OCI-LY3 (cell line): ENCODE data around the gene ALMS1.

Experiments used
- H2AFZ ChIP-seq: fragments of 200-600, 300-600 bp; shearing (Covaris generic); 2 replicates; pipeline ENCODE4 v1.6.0; 2014; ENCODE audit warnings: antibody characterized with exemption, low read depth, low read length
- H3K27ac ChIP-seq: fragments of 200-600, 300-600 bp; sonication (generic); 2 replicates; pipeline ENCODE4 v1.5.1; 2014; ENCODE audit warnings: mild to moderate bottlenecking, low read length, moderate library complexity, mixed read lengths
- H3K27me3 ChIP-seq: fragments of 200-600, 300-600 bp; sonication (generic); 2 replicates; pipeline ENCODE4 v1.6.1; 2014; ENCODE audit warnings: low read depth, low read length, mixed read lengths
- H3K36me3 ChIP-seq: fragments of 200-600, 300-600 bp; sonication (generic); replicated peaks from 2 replicates; pipeline ENCODE3; 2014; ENCODE audit warnings: low read depth, low read length, mixed read lengths
- H3K4me1 ChIP-seq: fragments of 300-600, 200-600 bp; sonication (generic); 2 replicates; pipeline ENCODE4 v1.6.1; 2014; ENCODE audit warnings: low read length, mixed read lengths
- H3K4me2 ChIP-seq: fragments of 200-600, 300-600 bp; sonication (generic); 2 replicates; pipeline ENCODE4 v1.6.1; 2014; ENCODE audit warnings: low read length, mixed read lengths
- H3K4me3 ChIP-seq: fragments of 300-600, 200-600 bp; sonication (generic); 2 replicates; pipeline ENCODE4 v1.5.1; 2014; ENCODE audit warnings: antibody characterized with exemption, mild to moderate bottlenecking, low read length, moderate library complexity
- H3K79me2 ChIP-seq: fragments of 300-600, 200-600 bp; shearing (Covaris generic); 2 replicates; pipeline ENCODE4 v1.6.1; 2014; ENCODE audit warnings: mild to moderate bottlenecking, low read length, mixed read lengths
- H3K9ac ChIP-seq: fragments of 300-600, 200-600 bp; shearing (Covaris generic); 2 replicates; pipeline ENCODE4 v1.6.0; 2014; ENCODE audit warnings: mild to moderate bottlenecking, low read length, moderate library complexity
- H3K9me3 ChIP-seq: fragments of 200-600, 300-600 bp; shearing (Covaris generic); 2 replicates; pipeline ENCODE4 v1.6.1; 2014; ENCODE audit warnings: low read length, mixed read lengths; ENCODE audit not compliant: insufficient read depth
- H4K20me1 ChIP-seq: fragments of 200-600, 300-600 bp; sonication (generic); 2 replicates; pipeline ENCODE4 v1.6.1; 2016; ENCODE audit warnings: low read length, mixed read lengths; ENCODE audit not compliant: insufficient read depth
- CTCF ChIP-seq: fragments of 200-600, 300-600 bp; sonication (generic); IDR thresholded peaks from 2 replicates; pipeline ENCODE4 v1.5.1; 2014; ENCODE audit warnings: antibody characterized with exemption, low read length, low read depth
- EZH2phosphoT487 ChIP-seq: fragments of 200-600 bp; shearing (Covaris generic); IDR thresholded peaks from 2 replicates; pipeline ENCODE4 v1.6.1; 2018; ENCODE audit warnings: antibody characterized with exemption, mixed run types, low read depth

ALMS1 gene

GRCh38 chr2:73564986-73565385 is 179.3 kb downstream of the ALMS1 start:
- H3K36me3 ChIP-seq, result peaks cover 3% of the 10 kb centered on the region
- no peaks in the 10 kb centered on the region for H4K20me1 ChIP-seq
- no peaks in the 10 kb centered on the region for H3K27me3 ChIP-seq
- H3K4me1 ChIP-seq, result no peaks in the 10 kb centered on the region
- no peaks in the 10 kb centered on the region for H3K79me2 ChIP-seq
- H3K9me3 ChIP-seq, result no peaks in the 10 kb centered on the region
- no peak overlapping the region for H3K9ac ChIP-seq
- H3K4me3 ChIP-seq, result no peak overlapping the region
- no peak overlapping the region for H3K27ac ChIP-seq
- TF ChIP-seq CTCF (no peak), EZH2phosphoT487 (no peak)
- H2AFZ ChIP-seq, result no peak overlapping the region
- no peak overlapping the region for H3K4me2 ChIP-seq

- Histone ChIP-seq H3K27me3 (no peaks in the 10 kb centered on the region), H3K36me3 (no peaks in the 10 kb centered on the region), H3K79me2 (no peaks in the 10 kb centered on the region), H3K9ac (no peak overlapping the region), H3K4me1 (no peaks in the 10 kb centered on the region), H3K27ac (no peak overlapping the region), H3K9me3 (no peaks in the 10 kb centered on the region), H2AFZ (no peak overlapping the region), H3K4me2 (no peak overlapping the region), H3K4me3 (no peak overlapping the region), H4K20me1 (no peaks in the 10 kb centered on the region)
- no peak for TF ChIP-seq EZH2phosphoT487
- no peak for TF ChIP-seq CTCF
Measured at GRCh38 chr2:73566288-73566878, 180.7 kb downstream of the ALMS1 start.

- Histone ChIP-seq H3K4me3 (no peak overlapping the region), H3K4me2 (no peak overlapping the region), H3K9ac (no peak overlapping the region), H3K79me2 (no peaks in the 10 kb centered on the region), H3K27me3 (no peaks in the 10 kb centered on the region), H4K20me1 (no peaks in the 10 kb centered on the region), H3K4me1 (no peaks in the 10 kb centered on the region), H2AFZ (no peak overlapping the region), H3K27ac (no peak overlapping the region), H3K36me3 (peaks cover 8% of the 10 kb centered on the region), H3K9me3 (peaks cover 1% of the 10 kb centered on the region; the same call in 1 of the 2 replicates)
- TF ChIP-seq CTCF (no peak), EZH2phosphoT487 (no peak)
Measured at GRCh38 chr2:73575261-73575660, 189.6 kb downstream of the ALMS1 start.

- H3K27me3 ChIP-seq, result no peaks in the 10 kb centered on the region
- no peaks in the 10 kb centered on the region for H4K20me1 ChIP-seq
- H3K9me3 ChIP-seq, result peaks cover 3% of the 10 kb centered on the region; the same call in 1 of the 2 replicates
- no peaks in the 10 kb centered on the region for H3K79me2 ChIP-seq
- TF ChIP-seq CTCF, result no peak
- TF ChIP-seq EZH2phosphoT487, result no peak
- peaks cover 13% of the 10 kb centered on the region for H3K36me3 ChIP-seq
- H3K27ac ChIP-seq, result no peak overlapping the region
- H3K4me2 ChIP-seq, result no peak overlapping the region
- H3K4me1 ChIP-seq, result no peaks in the 10 kb centered on the region
- no peak overlapping the region for H3K9ac ChIP-seq
- no peak overlapping the region for H3K4me3 ChIP-seq
- H2AFZ ChIP-seq, result no peak overlapping the region
Measured at GRCh38 chr2:73582364-73582763, 196.7 kb downstream of the ALMS1 start.
